UCSD-AML1 (cell line): ENCODE results near the gene EXOSC6.
"Not testable (repeated sequence)": the region's sequence is repeated elsewhere in the genome, so short reads cannot be mapped to it uniquely, and the experiment has no call there.

ENCODE experiments used
- DNase-seq: peaks from one replicate; lab custom pipeline; 2025; ENCODE audit not compliant: unreplicated experiment; lab: John Stamatoyannopoulos, UW

The EXOSC6 gene

GRCh38 chr16:70200063-70200462 lies 51.7 kb downstream of the EXOSC6 start:
- DNase-seq, result not testable (repeated sequence)

GRCh38 chr16:70199170-70199569 lies 52.6 kb downstream of the EXOSC6 start:
- DNase-seq, result not testable (repeated sequence)

GRCh38 chr16:70198666-70199065 lies 53.1 kb downstream of the EXOSC6 start:
- DNase-seq, result not testable (repeated sequence)

- DNase-seq, result not testable (repeated sequence)
Observed at GRCh38 chr16:70198230-70198629, 53.5 kb downstream of the EXOSC6 start.

GRCh38 chr16:70197611-70198010 lies 54.1 kb downstream of the EXOSC6 start:
- peak; percentile 38 for DNase-seq
